Measurements from ENCODE around the gene ENKD1.
"Not testable (repeated sequence)": the region's sequence is repeated elsewhere in the genome, so short reads cannot be mapped to it uniquely, and the experiment has no call there.

Gene ENKD1

DNA sequence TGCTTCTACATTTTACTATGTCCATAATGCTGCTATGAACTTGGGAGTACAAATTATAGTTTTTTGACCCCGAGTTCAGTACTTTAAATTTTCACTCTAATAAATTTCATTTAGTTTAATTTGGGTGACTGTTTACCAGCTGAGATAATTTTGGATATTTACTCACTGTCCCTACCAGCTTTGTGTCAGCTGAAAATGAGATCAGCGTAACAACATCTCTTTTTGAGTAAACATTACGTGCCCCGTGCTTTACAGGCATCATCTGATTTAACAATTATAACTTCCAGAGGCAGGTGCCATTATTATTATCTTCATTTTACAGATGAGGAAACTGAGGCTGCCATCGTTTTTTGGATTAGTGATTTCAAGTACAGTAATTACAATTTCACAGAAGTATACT lies 37.6 kb upstream of the ENKD1 start:
- Histone ChIP-seq H3K4me1 (ENCODE audit: control insufficient read depth, insufficient read depth, low read length, poor library complexity, severe bottlenecking) (peaks cover 7% of the 10 kb centered on the region), H3K27me3 (replicated peaks; ENCODE audit: control insufficient read depth, insufficient read depth, low read length, poor library complexity, severe bottlenecking) (no peaks in the 10 kb centered on the region), H3K9me3 (ENCODE audit: control insufficient read depth, low read length) (no peaks in the 10 kb centered on the region), H3K36me3 (ENCODE audit: control insufficient read depth, insufficient read depth, low read length) (no peaks in the 10 kb centered on the region), H3K27ac (ENCODE audit: insufficient read depth, low read length, poor library complexity, severe bottlenecking) (no peak overlapping the region), H3K4me3 (ENCODE audit: insufficient read depth, low read depth, low read length, poor library complexity, severe bottlenecking) (no peak overlapping the region)
- no peak for DNase-seq

DNA sequence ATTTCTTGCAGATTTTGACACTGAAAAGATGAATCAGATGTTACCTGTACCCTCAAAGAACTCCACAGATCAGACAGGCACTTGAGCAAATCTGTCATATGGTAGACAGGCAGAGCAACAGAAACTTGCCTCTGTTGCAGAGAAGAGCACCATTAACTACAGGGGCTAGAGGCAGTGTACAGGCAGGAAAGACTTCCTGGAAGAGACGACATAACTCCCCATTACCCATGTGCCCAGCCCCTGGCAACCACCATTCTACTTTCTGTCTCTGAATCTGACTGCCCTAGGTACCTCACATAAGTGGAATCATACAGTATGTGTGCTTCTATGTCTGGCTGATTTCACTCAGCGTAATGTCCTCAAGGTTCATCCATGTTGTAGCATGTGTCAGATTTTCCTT lies 37.1 kb upstream of the ENKD1 start:
- H3K4me1 ChIP-seq (ENCODE audit: control insufficient read depth, insufficient read depth, low read length, poor library complexity, severe bottlenecking), result peaks cover 7% of the 10 kb centered on the region
- H3K27me3 ChIP-seq (replicated peaks; ENCODE audit: control insufficient read depth, insufficient read depth, low read length, poor library complexity, severe bottlenecking), result no peaks in the 10 kb centered on the region
- no peaks in the 10 kb centered on the region for H3K9me3 ChIP-seq (ENCODE audit: control insufficient read depth, low read length)
- H3K27ac ChIP-seq (ENCODE audit: insufficient read depth, low read length, poor library complexity, severe bottlenecking), result peak overlapping the region; percentile 1
- H3K4me3 ChIP-seq (ENCODE audit: insufficient read depth, low read depth, low read length, poor library complexity, severe bottlenecking), result no peak overlapping the region
- DNase-seq, result no peak
- no peaks in the 10 kb centered on the region for H3K36me3 ChIP-seq (ENCODE audit: control insufficient read depth, insufficient read depth, low read length)

DNA sequence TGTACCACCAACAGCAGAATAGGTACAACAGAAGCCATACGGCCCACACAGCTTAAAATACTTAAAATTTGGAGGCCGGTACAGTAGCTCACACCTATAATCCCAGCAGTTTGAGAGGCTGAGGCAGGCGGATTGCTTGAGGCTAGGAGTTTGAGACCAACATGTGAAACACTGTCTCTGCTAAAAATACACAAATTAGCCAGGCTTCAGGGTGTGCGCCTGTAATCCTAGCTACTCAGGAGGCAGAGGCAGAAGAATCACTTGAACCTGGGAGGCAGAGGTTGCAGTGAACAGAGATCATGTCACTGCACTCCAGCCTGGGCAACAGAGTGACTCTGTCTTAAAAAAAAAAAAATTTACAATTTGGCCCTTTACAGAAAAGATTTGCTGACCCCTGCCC lies 35.6 kb upstream of the ENKD1 start:
- H3K27ac ChIP-seq (ENCODE audit: insufficient read depth, low read length, poor library complexity, severe bottlenecking), result no peak overlapping the region
- no peaks in the 10 kb centered on the region for H3K9me3 ChIP-seq (ENCODE audit: control insufficient read depth, low read length)
- no peaks in the 10 kb centered on the region for H3K36me3 ChIP-seq (ENCODE audit: control insufficient read depth, insufficient read depth, low read length)
- no peak for DNase-seq
- no peaks in the 10 kb centered on the region for H3K27me3 ChIP-seq (replicated peaks; ENCODE audit: control insufficient read depth, insufficient read depth, low read length, poor library complexity, severe bottlenecking)
- no peak overlapping the region for H3K4me3 ChIP-seq (ENCODE audit: insufficient read depth, low read depth, low read length, poor library complexity, severe bottlenecking)
- peaks cover 7% of the 10 kb centered on the region for H3K4me1 ChIP-seq (ENCODE audit: control insufficient read depth, insufficient read depth, low read length, poor library complexity, severe bottlenecking)

DNA sequence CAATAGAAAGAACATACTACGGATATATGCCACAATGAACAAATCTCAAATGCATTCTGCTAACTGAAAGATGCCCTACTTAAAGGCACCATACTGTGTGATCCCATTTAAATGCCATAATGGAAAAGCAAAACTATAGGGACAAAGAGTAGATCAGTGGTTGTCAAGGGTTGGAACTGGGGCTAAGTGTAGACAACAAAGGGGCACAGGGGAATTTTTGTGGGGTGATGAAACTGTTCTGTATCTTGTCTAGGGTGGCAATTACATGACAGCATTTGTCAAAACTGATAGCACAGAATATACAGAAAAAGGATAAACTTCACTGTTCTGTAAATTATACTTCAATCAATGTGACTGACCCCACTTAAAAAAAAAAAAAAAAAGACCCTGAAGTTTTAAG lies 34.9 kb upstream of the ENKD1 start:
- H3K27ac ChIP-seq (ENCODE audit: insufficient read depth, low read length, poor library complexity, severe bottlenecking), result no peak overlapping the region
- DNase-seq, result no peak
- peaks cover 7% of the 10 kb centered on the region for H3K4me1 ChIP-seq (ENCODE audit: control insufficient read depth, insufficient read depth, low read length, poor library complexity, severe bottlenecking)
- no peaks in the 10 kb centered on the region for H3K36me3 ChIP-seq (ENCODE audit: control insufficient read depth, insufficient read depth, low read length)
- H3K27me3 ChIP-seq (replicated peaks; ENCODE audit: control insufficient read depth, insufficient read depth, low read length, poor library complexity, severe bottlenecking), result no peaks in the 10 kb centered on the region
- H3K9me3 ChIP-seq (ENCODE audit: control insufficient read depth, low read length), result no peaks in the 10 kb centered on the region
- no peak overlapping the region for H3K4me3 ChIP-seq (ENCODE audit: insufficient read depth, low read depth, low read length, poor library complexity, severe bottlenecking)

DNA sequence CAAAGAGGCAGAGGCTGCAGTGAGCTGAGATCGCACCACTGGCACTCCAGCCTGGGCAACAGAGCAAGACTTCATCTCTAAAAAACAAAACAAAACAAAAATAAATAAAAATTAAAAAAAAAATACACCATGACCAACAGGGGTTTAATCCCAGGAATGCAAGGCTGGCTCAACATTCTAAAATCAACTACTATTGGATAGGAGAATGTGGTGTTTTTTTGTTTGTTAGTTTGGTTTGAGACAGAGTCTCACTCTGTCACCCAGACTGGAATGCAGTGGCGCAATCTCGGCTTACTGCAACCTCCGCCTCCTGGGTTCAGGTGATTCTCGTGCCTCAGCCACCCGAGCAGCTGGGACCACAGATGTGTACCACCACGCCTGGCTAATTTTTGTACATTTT lies 32.7 kb upstream of the ENKD1 start:
- H3K4me1 ChIP-seq (ENCODE audit: control insufficient read depth, insufficient read depth, low read length, poor library complexity, severe bottlenecking), result peaks cover 7% of the 10 kb centered on the region
- no peaks in the 10 kb centered on the region for H3K9me3 ChIP-seq (ENCODE audit: control insufficient read depth, low read length)
- no peak overlapping the region for H3K27ac ChIP-seq (ENCODE audit: insufficient read depth, low read length, poor library complexity, severe bottlenecking)
- no peak for DNase-seq
- H3K36me3 ChIP-seq (ENCODE audit: control insufficient read depth, insufficient read depth, low read length), result no peaks in the 10 kb centered on the region
- H3K4me3 ChIP-seq (ENCODE audit: insufficient read depth, low read depth, low read length, poor library complexity, severe bottlenecking), result no peak overlapping the region
- no peaks in the 10 kb centered on the region for H3K27me3 ChIP-seq (replicated peaks; ENCODE audit: control insufficient read depth, insufficient read depth, low read length, poor library complexity, severe bottlenecking)

DNA sequence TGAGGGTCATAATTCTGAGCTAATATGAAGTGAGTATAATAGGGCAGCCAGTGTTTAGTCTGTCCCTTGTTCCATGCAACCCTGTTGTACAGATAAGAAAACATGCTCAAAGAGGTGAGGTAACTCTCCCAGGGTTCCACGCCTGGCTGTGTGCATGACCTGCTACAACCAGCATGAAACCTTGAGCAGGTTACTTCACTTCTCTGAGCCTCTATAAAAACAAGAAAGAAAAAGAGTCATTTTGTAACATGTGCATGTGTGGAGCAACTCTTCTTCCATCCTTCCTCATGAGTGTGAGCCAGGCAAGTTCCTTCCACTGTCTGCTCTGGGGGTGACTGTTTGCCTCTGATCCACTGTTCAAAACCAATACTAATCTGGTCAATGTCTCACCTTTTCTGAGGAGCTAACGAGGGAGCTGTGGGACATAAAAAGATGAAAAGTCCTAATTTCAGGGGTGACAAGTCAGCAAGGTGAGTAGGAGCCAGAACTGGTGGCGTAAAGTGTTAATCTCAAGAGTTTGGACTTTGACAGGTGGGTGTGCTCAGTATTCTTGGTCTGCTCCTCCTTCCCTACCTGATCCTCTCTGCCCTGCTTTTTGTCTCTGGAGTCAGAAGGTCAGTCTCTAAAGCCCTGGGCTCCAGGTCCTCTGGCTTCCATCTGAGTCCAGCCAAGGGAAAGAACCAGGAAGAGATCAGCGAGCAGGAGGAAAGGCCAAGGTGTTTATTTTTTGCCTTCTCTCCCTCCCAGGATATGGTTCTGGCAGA lies 31.1 kb upstream of the ENKD1 start:
- DNase-seq, result no peak
- Histone ChIP-seq H3K27me3 (replicated peaks; ENCODE audit: control insufficient read depth, insufficient read depth, low read length, poor library complexity, severe bottlenecking) (no peaks in the 10 kb centered on the region), H3K4me3 (ENCODE audit: insufficient read depth, low read depth, low read length, poor library complexity, severe bottlenecking) (no peak overlapping the region), H3K27ac (ENCODE audit: insufficient read depth, low read length, poor library complexity, severe bottlenecking) (no peak overlapping the region), H3K4me1 (ENCODE audit: control insufficient read depth, insufficient read depth, low read length, poor library complexity, severe bottlenecking) (no peaks in the 10 kb centered on the region), H3K36me3 (ENCODE audit: control insufficient read depth, insufficient read depth, low read length) (no peaks in the 10 kb centered on the region), H3K9me3 (ENCODE audit: control insufficient read depth, low read length) (no peaks in the 10 kb centered on the region)

DNA sequence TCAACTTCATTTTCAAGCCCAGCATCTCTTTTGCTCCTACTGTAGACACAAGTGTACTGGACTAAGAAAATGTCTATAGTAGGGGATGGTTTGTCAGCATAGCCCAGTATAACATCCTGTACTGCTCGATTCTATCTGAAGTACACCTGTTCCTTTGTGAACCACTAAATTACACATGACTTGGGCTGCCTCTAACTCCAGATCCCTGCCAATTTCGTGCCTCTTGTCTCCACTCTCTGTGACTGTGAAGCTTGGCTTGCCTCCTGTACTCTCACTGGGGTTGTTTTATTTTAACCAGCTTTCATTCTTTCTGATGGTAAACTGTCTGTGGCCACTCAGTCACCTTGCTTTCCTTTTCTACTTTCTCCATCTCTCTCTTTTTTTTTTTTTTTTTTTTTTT lies 28.1 kb upstream of the ENKD1 start:
- no peak for DNase-seq
- no peak overlapping the region for H3K27ac ChIP-seq (ENCODE audit: insufficient read depth, low read length, poor library complexity, severe bottlenecking)

DNA sequence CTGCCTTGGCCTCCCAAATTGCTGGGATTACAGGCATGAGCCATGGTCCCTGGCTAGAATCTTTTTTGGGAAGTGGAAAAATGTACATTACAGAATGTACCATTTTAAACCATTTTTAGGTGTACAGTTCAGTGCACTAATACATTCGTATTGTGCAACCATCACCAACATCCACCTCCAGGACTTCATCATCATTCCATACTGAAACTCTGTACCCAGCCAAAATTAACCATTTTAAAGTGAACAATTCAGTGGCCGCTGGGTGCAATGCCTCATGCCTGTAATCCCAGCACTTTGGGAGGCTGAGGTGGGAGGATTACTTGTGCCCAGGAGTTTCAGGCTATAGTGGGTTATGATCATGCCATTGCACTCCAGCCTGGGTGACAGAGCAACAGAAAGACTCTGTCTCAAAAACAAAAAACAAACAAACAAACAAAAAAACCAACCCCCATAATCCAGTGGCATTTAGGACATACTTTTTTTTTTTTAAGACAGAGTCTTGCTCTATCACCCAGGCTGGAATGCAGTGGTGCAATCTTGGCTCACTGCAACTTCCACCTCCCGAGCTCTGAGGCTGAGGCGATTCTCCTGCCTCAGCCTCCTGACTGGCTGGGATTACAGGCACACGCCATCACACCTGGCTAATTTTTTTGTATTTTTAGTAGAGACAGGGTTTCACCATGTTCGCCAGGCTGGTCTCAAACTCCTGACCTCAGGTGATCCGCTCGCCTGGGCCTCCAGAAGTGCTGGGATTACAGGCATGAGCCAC lies 27.2 kb upstream of the ENKD1 start:
- H3K4me1 ChIP-seq (ENCODE audit: control insufficient read depth, insufficient read depth, low read length, poor library complexity, severe bottlenecking); H3K36me3 ChIP-seq (ENCODE audit: control insufficient read depth, insufficient read depth, low read length); H3K4me3 ChIP-seq (ENCODE audit: insufficient read depth, low read depth, low read length, poor library complexity, severe bottlenecking); H3K27me3 ChIP-seq (replicated peaks; ENCODE audit: control insufficient read depth, insufficient read depth, low read length, poor library complexity, severe bottlenecking); H3K27ac ChIP-seq (ENCODE audit: insufficient read depth, low read length, poor library complexity, severe bottlenecking); H3K9me3 ChIP-seq (ENCODE audit: control insufficient read depth, low read length); DNase-seq: not testable (repeated sequence)

More for the DNA sequence above, 28.1 kb upstream of the ENKD1 start:
- H3K4me3 ChIP-seq (ENCODE audit: insufficient read depth, low read depth, low read length, poor library complexity, severe bottlenecking), result no peak overlapping the region
- no peaks in the 10 kb centered on the region for H3K4me1 ChIP-seq (ENCODE audit: control insufficient read depth, insufficient read depth, low read length, poor library complexity, severe bottlenecking)
- no peaks in the 10 kb centered on the region for H3K27me3 ChIP-seq (replicated peaks; ENCODE audit: control insufficient read depth, insufficient read depth, low read length, poor library complexity, severe bottlenecking)
- no peaks in the 10 kb centered on the region for H3K9me3 ChIP-seq (ENCODE audit: control insufficient read depth, low read length)
- no peaks in the 10 kb centered on the region for H3K36me3 ChIP-seq (ENCODE audit: control insufficient read depth, insufficient read depth, low read length)

DNA sequence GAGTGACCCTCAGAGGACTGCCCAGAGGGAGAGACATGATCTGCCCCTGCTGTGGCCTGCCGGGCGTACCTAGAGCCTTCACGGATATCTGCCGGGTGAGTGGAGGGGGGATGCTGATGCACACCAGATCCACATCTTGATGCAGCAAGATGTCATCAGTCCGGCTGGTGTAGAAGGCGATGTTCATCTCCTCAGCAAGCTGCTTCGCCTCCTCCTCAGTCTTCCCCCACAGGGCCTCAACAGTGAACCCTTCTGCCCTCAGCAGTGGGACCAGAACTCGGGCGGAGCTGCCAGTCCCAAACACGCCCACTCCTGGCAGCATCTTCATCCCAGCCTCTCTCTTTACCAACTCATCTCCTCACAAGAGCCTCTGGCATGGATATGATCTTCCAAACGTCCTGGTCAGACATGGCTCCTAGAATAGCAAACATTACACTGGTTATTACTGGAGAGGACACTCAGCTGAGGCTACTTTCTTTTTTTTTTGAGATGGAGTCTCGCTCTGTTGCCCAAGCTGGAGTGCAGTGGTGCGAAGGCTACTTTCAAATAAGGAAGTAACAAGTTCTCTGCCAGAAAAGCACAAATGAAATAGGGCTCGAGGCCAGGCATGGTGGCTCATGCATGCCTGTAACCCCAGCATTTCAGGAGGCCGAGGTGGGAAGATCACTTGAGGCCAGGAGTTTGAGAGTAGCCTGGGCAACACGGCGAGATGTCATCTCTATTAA lies 19.0 kb upstream of the ENKD1 start:
- Histone ChIP-seq H3K4me3 (ENCODE audit: insufficient read depth, low read depth, low read length, poor library complexity, severe bottlenecking) (no peak overlapping the region), H3K27ac (ENCODE audit: insufficient read depth, low read length, poor library complexity, severe bottlenecking) (peak overlapping the region; percentile 28), H3K9me3 (ENCODE audit: control insufficient read depth, low read length) (no peaks in the 10 kb centered on the region), H3K36me3 (ENCODE audit: control insufficient read depth, insufficient read depth, low read length) (no peaks in the 10 kb centered on the region), H3K27me3 (replicated peaks; ENCODE audit: control insufficient read depth, insufficient read depth, low read length, poor library complexity, severe bottlenecking) (no peaks in the 10 kb centered on the region), H3K4me1 (ENCODE audit: control insufficient read depth, insufficient read depth, low read length, poor library complexity, severe bottlenecking) (peaks cover 10% of the 10 kb centered on the region)
- DNase-seq, result no peak

DNA sequence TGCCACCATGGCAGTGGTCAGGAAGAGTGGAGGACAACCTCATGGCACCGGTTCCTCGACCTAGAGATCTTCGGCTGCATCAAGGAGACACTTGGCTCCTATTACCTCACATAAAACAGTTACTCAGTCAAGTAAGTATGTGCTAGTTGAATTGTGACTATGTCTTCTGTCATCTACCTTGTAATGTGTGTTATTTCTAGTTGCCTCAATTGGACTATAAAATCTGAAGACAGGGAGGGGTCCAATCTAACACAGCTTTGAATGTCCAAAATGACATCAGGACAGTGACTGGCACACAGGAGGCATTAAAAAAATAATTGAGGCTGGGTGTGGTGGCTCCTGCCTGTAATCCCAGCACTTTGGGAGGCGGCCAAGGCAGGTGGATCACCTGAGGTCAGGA lies 17.2 kb upstream of the ENKD1 start:
- Histone ChIP-seq H3K27ac (ENCODE audit: insufficient read depth, low read length, poor library complexity, severe bottlenecking) (no peak overlapping the region), H3K4me3 (ENCODE audit: insufficient read depth, low read depth, low read length, poor library complexity, severe bottlenecking) (no peak overlapping the region), H3K27me3 (replicated peaks; ENCODE audit: control insufficient read depth, insufficient read depth, low read length, poor library complexity, severe bottlenecking) (no peaks in the 10 kb centered on the region), H3K4me1 (ENCODE audit: control insufficient read depth, insufficient read depth, low read length, poor library complexity, severe bottlenecking) (peaks cover 10% of the 10 kb centered on the region), H3K9me3 (ENCODE audit: control insufficient read depth, low read length) (no peaks in the 10 kb centered on the region), H3K36me3 (ENCODE audit: control insufficient read depth, insufficient read depth, low read length) (no peaks in the 10 kb centered on the region)
- no peak for DNase-seq

Data from effector memory CD4-positive, alpha-beta T cell (primary cell).